ENCODE measurements around the gene SERGEF.

SERGEF gene

GRCh38 chr11:18012906-18013781 lies at the start of gene SERGEF:
TSS of gene SERGEF (minus strand) at chr11:18013047. CDS start at chr11:18013010, 37 bp downstream.
- DNase-seq, result peak; percentile 90

GRCh38 chr11:18061351-18061750 lies 48.5 kb upstream of the SERGEF start:
- DNase-seq, result no peak

- DNase-seq, result no peak
Measured at GRCh38 chr11:18056561-18057181, 43.8 kb upstream of the SERGEF start.

- DNase-seq, result no peak
Measured at GRCh38 chr11:18054511-18055103, 41.8 kb upstream of the SERGEF start.

GRCh38 chr11:18050848-18051247 lies 38.0 kb upstream of the SERGEF start:
- DNase-seq, result no peak

GRCh38 chr11:18046116-18046777 lies 33.4 kb upstream of the SERGEF start, which contains the start of gene TPH1:
TSS of gene TPH1 (minus strand) at chr11:18046269. CDS start at chr11:18040762, 5,507 bp downstream.
- DNase-seq, result peak; percentile 84

- DNase-seq, result no peak
Measured at GRCh38 chr11:18036456-18036855, 23.6 kb upstream of the SERGEF start.

- DNase-seq, result no peak
Measured at GRCh38 chr11:18027475-18027874, 14.6 kb upstream of the SERGEF start.

- no peak for DNase-seq
Measured at GRCh38 chr11:18022419-18022818, 9.6 kb upstream of the SERGEF start.

GRCh38 chr11:18019650-18020049 lies 6.8 kb upstream of the SERGEF start:
- no peak for DNase-seq

- no peak for DNase-seq
Measured at GRCh38 chr11:18016789-18017188, 3.9 kb upstream of the SERGEF start.

- DNase-seq, result no peak
Measured at GRCh38 chr11:18014876-18015275, 2.0 kb upstream of the SERGEF start.

- no peak for DNase-seq
Measured at GRCh38 chr11:18013790-18014507, 1.1 kb upstream of the SERGEF start.

GRCh38 chr11:18012122-18012905 lies 533 bp downstream of the SERGEF start:
- DNase-seq, result no peak

- DNase-seq, result no peak
Measured at GRCh38 chr11:18011633-18012032, 1.2 kb downstream of the SERGEF start.

GRCh38 chr11:18010977-18011586 lies 1.8 kb downstream of the SERGEF start:
- DNase-seq, result no peak

- DNase-seq, result no peak
Measured at GRCh38 chr11:18010121-18010670, 2.7 kb downstream of the SERGEF start.

- DNase-seq, result no peak
Measured at GRCh38 chr11:18005376-18006129, 7.3 kb downstream of the SERGEF start.

- DNase-seq, result no peak
Measured at GRCh38 chr11:18001191-18001590, 11.7 kb downstream of the SERGEF start.

- no peak for DNase-seq
Measured at GRCh38 chr11:18000760-18001159, 12.1 kb downstream of the SERGEF start.
